NCI-H1048 (cell line): ENCODE results near the gene TIPARP.
A peak's percentile ranks its signal among the peaks of the same experiment; 100 is the strongest.
"Not testable (repeated sequence)": the region's sequence is repeated elsewhere in the genome, so short reads cannot be mapped to it uniquely, and the experiment has no call there.

Experiments used
- DNase-seq: peaks from one replicate; lab custom pipeline; 2025; lab: John Stamatoyannopoulos, UW

The TIPARP gene

DNA sequence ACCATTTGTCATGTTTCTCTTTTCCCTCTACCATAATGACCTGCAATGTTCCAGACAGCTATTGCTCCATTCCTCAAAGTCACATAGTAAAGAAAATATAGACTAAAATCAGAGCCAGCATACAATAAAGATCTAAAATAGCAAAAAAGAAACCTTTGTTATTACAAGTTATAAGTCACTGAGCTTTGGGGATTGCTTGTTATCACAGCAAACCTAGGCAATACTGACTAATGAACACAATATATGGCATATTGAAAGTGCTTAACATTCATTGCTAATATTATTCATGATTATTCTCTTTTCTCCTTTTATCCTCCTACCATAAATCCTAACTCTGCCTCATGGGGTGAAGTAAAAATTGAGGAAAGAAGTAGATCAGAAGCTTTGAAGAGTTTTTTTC, 27.4 kb upstream of the TIPARP start:
- DNase-seq: no peak

DNA sequence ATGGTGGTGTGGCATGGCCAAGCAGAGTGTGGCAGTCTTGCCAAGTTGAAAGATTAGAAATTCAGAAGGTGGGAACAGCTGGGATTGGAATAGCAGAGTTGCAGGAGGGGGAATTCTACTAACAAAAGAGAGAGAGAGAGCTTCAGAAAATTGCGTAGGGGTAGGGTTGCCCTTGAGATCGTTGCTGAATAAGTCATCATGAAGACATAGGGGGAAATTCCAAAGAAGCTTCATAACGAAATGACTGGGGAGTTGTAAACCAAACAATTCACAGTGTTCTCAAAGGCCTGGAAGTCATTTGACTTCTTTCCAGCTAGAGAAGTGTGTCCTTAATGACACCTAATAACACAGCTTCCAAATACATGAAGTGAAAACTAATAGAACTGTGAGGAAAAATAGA, 26.3 kb upstream of the TIPARP start:
- DNase-seq: no peak

DNA sequence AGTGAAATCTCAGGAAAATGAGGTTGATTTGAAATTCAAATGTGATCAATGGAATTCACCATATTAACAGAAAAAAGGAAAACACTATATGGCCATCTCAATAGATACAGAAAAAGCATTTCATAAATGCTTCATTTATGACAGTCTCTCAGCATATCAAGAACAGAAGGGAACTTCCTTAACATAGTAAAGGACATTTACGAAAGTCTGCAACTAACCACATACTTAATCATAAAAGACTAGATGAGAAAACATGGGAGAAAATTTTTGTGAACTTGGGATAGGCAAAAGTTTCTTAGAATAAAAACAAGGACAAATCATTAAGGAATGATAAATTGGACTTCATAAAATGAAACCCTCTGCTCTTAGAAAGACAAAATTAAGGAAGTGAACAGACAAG, 24.7 kb upstream of the TIPARP start:
- DNase-seq: no peak

DNA sequence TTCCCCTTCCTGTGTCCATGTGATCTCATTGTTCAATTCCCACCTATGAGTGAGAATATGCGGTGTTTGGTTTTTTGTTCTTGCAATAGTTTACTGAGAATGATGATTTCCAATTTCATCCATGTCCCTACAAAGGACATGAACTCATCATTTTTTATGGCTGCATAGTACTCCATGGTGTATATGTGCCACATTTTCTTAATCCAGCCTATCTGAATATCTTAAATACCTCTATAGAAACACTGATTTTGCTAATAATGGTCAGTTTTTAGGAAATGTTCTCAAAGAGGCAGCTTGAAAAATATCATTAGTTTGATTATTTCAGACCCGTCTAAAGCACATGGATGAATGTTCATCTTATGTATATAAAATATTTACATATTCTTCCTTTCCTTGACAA, 21.7 kb upstream of the TIPARP start:
- DNase-seq: not testable (repeated sequence)

DNA sequence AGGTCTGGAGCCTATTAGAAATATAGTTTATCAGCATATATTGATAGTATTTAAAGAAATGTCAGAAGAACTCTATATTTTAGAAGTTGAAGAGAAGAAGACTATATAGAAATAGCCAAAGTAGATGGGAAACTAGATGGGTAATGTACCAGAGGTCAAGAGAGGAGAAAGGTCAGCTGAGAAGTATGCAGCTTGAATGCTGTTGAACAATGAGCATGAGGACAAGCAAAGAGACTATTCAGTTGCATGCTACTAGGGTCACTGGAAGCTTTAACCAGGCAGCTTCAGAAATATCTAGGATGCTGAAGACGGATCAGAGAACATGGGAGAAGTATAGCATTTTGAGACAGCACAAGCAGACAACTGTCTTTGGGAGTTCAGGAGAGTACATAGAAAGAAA, 19.6 kb upstream of the TIPARP start:
- DNase-seq: no peak

DNA sequence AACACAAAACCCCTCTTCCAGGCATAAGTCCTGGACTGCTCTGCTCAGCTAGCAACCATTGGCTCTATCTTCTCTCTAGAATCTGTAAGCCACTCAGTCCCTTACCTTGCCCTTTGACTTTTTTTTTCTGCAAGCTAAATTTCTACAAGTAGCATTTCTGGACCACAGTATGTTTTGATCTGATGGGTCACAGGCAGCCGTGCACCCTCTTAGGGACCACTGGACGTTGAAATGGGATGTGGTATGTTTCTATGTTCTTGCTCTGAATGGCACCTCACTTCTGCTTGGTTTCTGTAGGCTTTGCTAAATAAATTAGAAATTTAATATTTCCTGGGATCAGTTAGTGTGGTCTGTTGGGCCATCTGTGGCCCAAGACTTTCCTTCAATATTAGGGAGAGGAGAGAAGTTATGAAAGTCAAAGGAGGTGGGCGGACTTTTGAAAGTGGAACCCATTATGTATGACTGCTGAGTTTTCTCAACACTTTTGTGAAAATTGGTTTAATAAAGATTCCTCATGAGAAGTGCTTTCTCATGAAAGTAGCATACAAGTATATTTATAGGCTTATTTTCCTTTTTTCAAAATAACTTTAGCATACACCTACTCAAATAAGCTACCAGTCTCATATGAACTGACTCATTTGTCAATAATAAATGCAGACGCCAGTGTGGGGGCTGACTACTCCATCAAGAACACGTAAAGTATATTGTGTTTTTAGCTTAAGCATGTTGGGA, 18.4 kb upstream of the TIPARP start:
- no peak for DNase-seq

DNA sequence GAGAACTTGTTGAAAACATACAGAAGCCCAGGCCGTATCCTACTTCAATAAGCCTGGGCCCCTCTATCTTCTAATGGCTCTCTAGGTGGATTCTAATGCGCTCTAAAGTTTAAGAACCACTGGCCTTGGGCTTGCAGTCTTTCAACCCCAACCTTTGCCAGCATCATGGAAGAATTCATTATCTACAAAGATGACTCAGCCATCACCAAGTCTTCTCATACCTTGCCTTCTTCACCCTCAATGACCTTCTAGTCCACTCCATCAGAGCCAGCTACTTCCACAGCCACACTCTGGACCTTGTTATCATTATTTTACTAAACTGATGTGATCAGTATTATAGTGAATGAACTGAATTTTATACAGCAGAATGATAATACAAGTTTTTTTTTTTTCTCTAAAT, 16.9 kb upstream of the TIPARP start:
- DNase-seq: no peak

DNA sequence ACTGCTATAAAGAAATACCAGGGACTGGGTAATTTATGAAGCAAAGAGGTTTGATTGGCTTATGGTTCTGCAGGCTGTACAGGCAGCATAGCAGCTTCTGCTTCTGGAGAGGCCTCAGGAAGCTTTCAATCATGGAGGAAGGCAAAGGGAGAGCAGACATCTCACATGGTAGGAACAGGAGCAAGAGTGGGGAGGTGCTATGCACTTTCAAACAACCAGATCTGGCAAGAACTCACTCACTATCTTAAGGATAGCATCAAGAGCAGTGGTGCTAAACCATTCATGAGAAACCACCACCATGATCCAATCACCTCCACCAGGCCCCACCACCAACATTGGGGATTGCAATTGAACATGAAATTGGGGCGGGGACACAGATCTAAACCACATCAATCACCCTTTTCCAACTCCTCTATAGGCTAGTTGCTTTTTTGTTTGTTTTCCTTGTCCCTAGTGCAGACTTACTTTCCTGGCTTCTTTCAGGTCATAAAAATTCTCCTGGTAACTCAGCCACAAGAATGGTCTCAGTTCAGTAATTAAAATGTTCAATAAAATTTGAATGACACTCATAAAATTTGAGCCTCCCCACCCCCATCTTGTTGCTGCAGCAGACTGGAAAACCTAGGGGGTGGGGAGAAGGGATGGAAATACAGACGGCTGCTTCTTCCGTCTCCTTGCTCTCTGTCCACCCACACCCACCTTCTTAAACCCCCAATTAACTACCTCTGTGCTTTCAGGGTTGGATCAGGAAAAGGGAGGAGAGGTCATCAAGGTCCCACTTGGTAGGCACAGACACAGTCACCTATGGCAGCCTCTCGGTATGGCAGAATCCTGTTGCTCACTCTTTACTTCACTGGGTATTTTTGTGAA, 16.3 kb upstream of the TIPARP start:
- DNase-seq: no peak

DNA sequence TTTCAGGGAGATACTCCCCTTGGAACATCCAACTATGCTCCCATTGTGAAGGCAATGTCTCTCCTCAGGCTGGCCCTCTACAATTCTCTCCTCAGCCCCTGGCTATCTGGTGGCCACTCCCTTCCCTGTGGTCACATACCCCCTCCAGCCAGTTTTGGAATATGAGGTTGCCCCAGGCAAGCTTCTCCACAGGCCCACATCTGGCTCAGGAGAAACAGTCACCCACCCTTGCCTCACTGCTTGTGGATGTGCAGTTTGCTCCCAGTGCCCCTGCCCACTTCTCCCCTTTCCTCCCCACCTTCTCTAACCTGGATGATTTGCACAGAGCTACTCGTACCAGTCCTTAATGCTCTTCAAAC, 15.7 kb upstream of the TIPARP start:
- no peak for DNase-seq

DNA sequence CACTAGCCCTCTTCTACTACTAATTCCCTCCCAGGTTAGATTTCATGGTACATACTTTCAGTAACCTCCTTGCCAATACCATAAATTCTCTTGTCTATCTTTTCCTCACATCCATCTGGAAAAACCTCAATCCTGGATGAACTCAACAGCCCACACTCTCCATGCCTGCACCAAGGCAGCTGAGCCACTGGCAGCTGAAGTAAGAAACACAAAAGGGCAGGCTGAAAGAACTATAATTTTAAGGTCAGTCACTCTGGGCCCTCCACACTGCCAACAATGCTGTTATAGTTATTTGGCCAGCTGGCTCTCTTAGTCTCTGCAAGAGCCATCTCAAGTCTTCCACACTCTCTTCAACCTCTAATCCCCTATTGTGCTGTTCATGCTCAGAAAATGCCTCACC, 15.1 kb upstream of the TIPARP start:
- no peak for DNase-seq

DNA sequence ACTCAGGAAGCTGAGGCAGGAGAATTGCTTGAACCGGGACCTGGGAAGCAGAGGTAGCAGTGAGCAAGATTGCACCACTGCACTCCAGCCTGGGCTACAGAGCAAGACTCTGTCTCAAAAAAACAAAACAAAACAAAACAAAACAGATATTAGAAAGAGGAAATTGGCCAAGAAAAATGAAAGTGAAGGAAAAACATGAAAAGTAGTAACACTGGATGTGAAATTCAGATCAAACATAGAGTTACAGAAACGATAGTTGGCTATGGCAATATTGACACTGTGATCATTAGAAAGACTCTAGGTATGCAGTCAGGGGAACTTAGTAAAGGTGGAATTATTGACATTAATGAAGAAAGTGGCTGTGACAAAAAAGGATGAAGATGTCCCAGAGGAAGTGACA, 13.2 kb upstream of the TIPARP start:
- no peak for DNase-seq

DNA sequence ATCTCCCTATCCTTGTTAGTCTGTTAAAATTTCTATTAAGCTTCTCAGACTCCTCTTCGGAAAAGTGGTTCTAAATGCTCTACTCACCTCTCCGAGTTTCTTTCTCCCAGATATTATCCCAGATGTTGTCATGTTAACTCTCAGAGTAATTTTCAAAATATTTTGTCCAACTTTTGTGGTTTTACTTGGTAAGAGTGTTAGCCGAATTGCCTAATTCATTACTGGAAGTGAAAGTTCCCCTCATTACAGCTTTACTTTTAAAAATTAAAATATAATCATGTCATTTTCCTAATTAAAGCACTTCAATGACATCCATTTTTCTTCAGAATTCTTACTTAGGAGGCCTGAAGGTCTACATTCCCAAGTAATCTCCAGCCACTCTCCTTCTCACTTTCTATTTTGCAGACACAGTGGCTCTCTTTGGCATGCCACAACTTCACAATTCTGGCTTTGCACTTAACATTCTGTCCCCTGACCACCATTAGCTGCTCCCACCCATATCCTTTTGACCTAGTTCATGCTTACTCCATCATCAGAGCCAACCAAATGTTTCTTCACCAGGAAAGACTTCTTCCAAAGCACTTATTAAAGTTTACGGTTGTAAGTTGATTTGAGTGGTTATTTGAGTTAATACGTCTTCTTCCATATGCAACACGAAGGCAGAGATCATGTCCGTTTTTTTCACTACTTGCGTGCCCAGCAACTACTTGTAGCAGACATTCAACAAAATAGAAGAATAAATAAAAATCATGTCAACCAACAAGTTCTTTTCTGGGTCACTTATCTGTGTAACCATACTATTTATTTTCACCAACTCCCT, 10.2 kb upstream of the TIPARP start:
- DNase-seq: no peak

DNA sequence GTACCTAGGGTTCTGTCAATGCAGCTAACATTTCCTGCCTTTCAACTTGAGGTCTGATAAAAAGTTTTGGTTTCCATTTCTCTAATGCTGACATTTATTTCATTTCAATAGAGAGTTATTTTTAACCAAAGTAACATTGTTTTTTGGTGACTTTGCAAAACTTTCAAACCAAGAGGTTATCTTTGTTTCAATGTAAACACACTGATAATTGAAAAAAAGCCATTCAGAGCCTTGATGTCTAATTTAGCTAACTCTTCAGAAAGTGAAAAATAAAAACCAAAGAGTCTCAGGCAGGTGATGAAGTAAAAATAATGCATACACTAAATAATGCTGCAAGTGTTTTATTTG, 9.6 kb upstream of the TIPARP start:
- DNase-seq: no peak

DNA sequence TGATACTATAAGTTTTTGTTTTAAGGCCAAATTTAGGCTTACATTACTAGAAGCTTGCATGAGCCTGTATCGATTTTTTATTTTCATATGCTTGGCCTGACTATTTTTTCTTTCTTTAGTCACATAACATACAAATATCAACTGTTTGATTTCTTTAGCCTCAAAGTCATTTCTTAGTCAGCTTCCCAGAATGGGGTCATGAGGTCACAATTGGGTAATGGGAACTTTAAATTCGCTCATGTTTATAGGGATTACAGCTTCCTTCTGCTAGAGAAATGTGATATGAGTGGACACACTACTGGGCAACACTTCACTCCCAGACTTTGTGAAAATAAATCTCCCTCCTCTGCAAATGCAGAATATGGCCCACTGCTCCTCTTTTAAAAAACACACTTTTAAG, 9.1 kb upstream of the TIPARP start:
- DNase-seq: no peak

DNA sequence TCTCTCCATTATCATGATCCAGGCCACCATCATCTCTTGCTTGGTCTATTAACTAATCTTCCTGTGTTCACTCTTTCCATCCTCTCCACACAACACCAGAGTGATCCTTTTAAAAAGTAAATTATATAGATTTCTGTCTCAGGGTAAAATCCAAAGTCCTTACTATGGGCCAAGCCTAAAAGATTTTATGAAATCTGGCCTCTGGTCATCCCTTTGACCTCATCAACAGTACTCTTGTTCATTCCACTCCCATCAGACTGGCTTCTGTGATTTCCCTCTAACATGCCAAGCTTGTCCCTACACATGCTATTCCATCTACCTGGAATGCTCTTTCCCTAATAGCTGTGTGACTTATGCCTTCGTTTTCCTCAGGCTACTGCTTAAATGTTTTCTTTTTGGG, 8.3 kb upstream of the TIPARP start:
- DNase-seq: no peak

DNA sequence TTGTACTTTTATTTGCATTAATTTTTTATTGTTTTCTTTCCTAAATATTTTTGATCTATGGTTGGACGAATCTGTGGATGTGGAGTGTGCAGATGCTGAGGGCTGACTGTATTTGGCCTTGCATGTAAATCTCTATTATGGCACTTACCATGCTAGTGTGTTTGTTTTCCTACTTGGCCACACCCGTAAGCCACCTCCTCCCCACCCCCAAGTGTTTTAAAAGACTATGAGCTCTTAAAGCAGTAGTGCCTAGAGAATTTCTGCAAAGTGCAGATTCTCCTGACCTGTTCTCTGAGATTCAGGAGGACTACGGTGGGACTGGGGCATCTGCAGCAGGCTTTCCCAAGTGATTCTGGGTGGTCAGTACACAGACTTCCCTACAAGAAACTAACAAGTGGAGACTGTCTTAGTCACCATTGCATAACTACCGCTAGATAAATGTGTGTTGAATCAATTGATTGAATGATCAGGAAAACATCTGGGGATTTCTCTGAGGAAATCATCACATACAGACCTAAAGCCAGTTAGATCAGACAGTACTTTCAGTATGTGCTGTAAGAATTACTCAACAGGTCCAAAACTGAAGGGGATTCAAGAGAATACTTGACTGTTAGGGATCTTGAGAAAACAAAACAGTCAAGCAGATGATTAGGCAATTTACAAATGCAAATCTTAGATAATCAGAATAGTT, 6.2 kb upstream of the TIPARP start:
- DNase-seq: no peak

DNA sequence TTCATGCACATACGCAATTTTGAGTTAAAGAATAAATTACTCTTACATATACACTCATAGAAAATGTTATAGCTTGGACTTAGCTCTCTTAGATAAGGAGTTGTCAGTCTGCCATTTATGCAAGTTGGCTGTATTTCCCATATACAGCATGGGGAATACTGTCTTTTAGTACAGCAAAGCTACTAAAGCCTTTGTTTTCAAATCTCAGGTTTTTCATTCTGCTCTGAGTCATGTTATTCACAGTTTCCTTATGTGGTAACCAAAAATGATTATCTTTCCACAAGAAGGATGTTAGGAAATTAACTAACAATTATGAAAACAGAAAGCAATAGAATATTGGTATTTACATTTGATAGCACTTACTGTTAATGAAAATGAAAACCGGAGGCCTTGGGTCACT, 4.3 kb upstream of the TIPARP start:
- DNase-seq: no peak

DNA sequence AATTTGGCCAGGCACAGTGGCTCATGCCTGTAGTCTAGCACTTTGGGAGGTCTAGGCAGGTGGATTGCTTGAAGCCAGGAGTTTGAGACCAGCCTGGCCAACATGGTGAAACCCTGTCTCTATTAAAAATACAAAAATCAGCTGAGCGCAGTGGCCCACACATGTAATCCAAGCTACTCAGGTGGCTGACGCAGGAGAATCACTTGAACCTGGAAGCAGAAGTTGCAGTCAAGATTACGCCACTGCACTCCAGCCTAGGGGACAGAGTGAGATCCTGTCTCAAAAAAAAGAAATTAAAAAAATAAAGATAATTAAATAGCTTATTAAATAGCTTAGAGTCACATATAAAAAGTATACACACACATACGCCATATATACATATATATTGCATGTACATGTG, 3.7 kb upstream of the TIPARP start:
- no peak for DNase-seq

DNA sequence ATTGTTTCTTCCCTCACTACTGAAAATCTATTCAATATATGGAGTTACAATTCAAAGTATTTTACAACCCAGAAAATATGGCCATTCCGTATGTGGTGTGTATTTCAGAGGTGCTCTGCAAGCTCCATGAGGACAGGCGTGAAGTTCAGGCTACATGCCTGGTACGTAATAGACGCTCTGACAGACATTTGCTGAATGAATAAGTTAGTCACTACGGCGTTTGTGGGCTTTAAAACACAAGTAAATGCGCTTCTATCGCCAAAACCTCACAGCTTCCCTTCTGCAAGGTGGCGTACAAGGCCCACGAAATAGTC, 701 bp upstream of the TIPARP start:
- DNase-seq: no peak

DNA sequence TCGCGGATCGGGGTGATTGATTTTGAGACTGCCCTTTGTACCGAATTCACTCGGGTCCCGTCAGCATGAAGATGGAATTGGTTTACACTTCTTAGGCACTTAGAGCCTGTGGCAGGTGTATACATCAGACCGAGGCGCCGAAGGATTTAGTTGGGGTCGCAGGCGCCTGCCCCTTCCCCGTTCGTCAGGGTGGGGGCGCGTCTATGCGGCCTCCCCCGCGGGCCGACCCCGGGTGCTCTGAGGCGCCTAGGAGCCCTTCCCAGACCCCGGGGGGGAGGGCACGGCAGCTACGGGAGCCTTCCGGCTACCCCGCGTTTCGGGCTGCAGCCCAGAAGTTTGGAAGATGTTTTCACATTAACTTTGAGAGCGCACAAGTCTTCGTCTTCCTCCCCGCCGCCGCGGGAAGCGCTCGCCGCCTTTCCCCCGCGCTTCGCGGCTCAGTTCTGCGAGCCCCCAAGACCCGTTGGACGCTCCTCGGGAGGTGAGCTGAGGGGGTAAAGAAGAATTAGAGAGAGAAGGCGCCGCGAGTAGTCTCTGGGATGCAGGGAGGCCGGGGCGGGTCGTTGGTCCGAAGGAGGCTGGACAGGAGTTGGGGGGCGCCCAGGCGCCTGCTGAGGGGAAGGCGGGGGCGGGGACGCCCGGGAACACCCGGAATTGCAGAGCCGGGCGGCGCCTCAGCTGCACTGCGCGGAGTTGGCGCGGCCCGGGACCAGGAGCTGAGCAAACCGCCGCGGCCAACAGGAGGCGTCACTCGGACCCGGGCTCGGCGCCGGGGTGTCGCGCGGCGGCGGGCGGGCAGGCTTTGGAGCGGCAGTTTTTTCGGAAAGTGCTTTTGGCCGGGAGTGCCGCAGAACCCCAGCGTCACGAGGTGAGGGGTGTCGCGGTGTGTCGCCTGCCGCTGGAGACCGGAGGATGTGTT, 780 bp downstream of the TIPARP start:
- peak; percentile 12 for DNase-seq
